Thyroid gland (tissue), 4 donors: ENCODE data around the gene TREX2.

Experiments used
- POLR2A ChIP-seq, 2 donors: fragments of 450-650 bp; IDR thresholded peaks; one replicate each; pipeline ENCODE4 v1.6.1; 2017; ENCODE audit warnings: antibody characterized with exemption in 2 of 2, mild to moderate bottlenecking in 2 of 2, moderate library complexity in 1 of 2
- TF ChIP-seq, protein P1 (sequence below), 6 experiments: fragments of 200-600 bp in 3 of 6; fragments of 450-650 bp in 3 of 6; sonication (generic) in 3 of 6; IDR thresholded peaks; one replicate each; pipeline ENCODE4 v1.5.1; 2016 to 2019; ENCODE audit warnings: antibody characterized with exemption in 6 of 6, mild to moderate bottlenecking in 2 of 6, inconsistent platforms in 1 of 6, moderate library complexity in 1 of 6

- TF ChIP-seq, protein P1, sequence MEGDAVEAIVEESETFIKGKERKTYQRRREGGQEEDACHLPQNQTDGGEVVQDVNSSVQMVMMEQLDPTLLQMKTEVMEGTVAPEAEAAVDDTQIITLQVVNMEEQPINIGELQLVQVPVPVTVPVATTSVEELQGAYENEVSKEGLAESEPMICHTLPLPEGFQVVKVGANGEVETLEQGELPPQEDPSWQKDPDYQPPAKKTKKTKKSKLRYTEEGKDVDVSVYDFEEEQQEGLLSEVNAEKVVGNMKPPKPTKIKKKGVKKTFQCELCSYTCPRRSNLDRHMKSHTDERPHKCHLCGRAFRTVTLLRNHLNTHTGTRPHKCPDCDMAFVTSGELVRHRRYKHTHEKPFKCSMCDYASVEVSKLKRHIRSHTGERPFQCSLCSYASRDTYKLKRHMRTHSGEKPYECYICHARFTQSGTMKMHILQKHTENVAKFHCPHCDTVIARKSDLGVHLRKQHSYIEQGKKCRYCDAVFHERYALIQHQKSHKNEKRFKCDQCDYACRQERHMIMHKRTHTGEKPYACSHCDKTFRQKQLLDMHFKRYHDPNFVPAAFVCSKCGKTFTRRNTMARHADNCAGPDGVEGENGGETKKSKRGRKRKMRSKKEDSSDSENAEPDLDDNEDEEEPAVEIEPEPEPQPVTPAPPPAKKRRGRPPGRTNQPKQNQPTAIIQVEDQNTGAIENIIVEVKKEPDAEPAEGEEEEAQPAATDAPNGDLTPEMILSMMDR (IDR thresholded peaks at IDR 0.05), result no peak
- no peak for TF ChIP-seq POLR2A (IDR thresholded peaks at IDR 0.05)
These were observed 39.8 kb downstream of the TREX2 start for GRCh38 chrX:153406011-153406410.
